OCI-LY1 (cell line): ENCODE measurements around the gene DRD1.

ENCODE experiments used
- H2AFZ ChIP-seq: fragments of 200-600 bp; sonication (generic), shearing (Covaris generic); 2 replicates; pipeline ENCODE4 v1.6.0; 2014; ENCODE audit warnings: antibody characterized with exemption, mild to moderate bottlenecking, low read length
- H3F3A ChIP-seq: fragments of 200-600 bp; sonication (generic), shearing (Covaris generic); 2 replicates; pipeline ENCODE4 v1.6.0; 2014; ENCODE audit warnings: mild to moderate bottlenecking, antibody characterized with exemption, low read length, moderate library complexity; ENCODE audit not compliant: insufficient read depth
- H3K27ac ChIP-seq: fragments of 200-600 bp; sonication (generic); 2 replicates; pipeline ENCODE4 v1.5.1; 2014; ENCODE audit warnings: low read length, mixed run types, mild to moderate bottlenecking, low read depth; ENCODE audit not compliant: poor library complexity, severe bottlenecking
- H3K27me3 ChIP-seq: fragments of 200-600 bp; sonication (generic); 2 replicates; pipeline ENCODE4 v1.6.0; 2014; ENCODE audit warnings: antibody characterized with exemption, mild to moderate bottlenecking, low read length, moderate library complexity; ENCODE audit not compliant: insufficient read depth
- H3K36me3 ChIP-seq: fragments of 200-600 bp; sonication (generic); 2 replicates; pipeline ENCODE4 v1.6.1; 2014; ENCODE audit warnings: mild to moderate bottlenecking, antibody characterized with exemption, low read length, moderate library complexity, mixed read lengths; ENCODE audit not compliant: insufficient read depth
- H3K4me1 ChIP-seq: fragments of 200-600 bp; sonication (generic); 2 replicates; pipeline ENCODE4 v1.5.1; 2014; ENCODE audit warnings: mild to moderate bottlenecking, low read length, moderate library complexity; ENCODE audit not compliant: insufficient read depth, severe bottlenecking
- H3K4me2 ChIP-seq: fragments of 200-600 bp; sonication (generic), shearing (Covaris generic); 2 replicates; pipeline ENCODE4 v1.6.1; 2014; ENCODE audit warnings: low read length
- H3K4me3 ChIP-seq: fragments of 200-600 bp; sonication (generic); 2 replicates; pipeline ENCODE4 v1.5.1; 2014; ENCODE audit warnings: low read length, low read depth, mild to moderate bottlenecking, mixed read lengths; ENCODE audit not compliant: poor library complexity, severe bottlenecking
- H3K79me2 ChIP-seq: fragments of 200-600 bp; shearing (Covaris generic); 2 replicates; pipeline ENCODE4 v1.6.1; 2016; ENCODE audit warnings: mixed run types, low read length, mixed read lengths; ENCODE audit not compliant: insufficient read depth
- H3K9ac ChIP-seq: fragments of 200-600 bp; sonication (generic), shearing (Covaris generic); 2 replicates; pipeline ENCODE4 v1.6.1; 2014; ENCODE audit warnings: mild to moderate bottlenecking, low read length, mixed read lengths
- H3K9me2 ChIP-seq: fragments of 200-600 bp; sonication (generic), shearing (Covaris generic); 2 replicates; pipeline ENCODE4 v1.6.1; 2014; ENCODE audit warnings: low read depth, mild to moderate bottlenecking, low read length, mixed read lengths
- H3K9me3 ChIP-seq: fragments of 200-600 bp; shearing (Covaris generic); 2 replicates; pipeline ENCODE4 v1.6.1; 2014; ENCODE audit warnings: low read length, mixed read lengths
- H4K20me1 ChIP-seq: fragments of 200-600 bp; sonication (generic), shearing (Covaris generic); 2 replicates; pipeline ENCODE4 v1.6.0; 2016; ENCODE audit warnings: mild to moderate bottlenecking, low read length; ENCODE audit not compliant: insufficient read depth
- EZH2 ChIP-seq: fragments of 200-600 bp; sonication (generic), shearing (Covaris generic); IDR thresholded peaks from 2 replicates; pipeline ENCODE4 v1.8.0; 2017; ENCODE audit warnings: borderline replicate concordance, mixed run types, mild to moderate bottlenecking, antibody characterized with exemption, low read length, moderate library complexity, mixed read lengths
- TF ChIP-seq, protein P1 (sequence below): fragments of 200-600 bp; sonication (generic), shearing (Covaris generic); IDR thresholded peaks from 2 replicates; pipeline ENCODE4 v1.5.1; 2017; ENCODE audit warnings: mild to moderate bottlenecking, antibody characterized with exemption, low read length, moderate library complexity, mixed read lengths

DRD1 gene

DNA sequence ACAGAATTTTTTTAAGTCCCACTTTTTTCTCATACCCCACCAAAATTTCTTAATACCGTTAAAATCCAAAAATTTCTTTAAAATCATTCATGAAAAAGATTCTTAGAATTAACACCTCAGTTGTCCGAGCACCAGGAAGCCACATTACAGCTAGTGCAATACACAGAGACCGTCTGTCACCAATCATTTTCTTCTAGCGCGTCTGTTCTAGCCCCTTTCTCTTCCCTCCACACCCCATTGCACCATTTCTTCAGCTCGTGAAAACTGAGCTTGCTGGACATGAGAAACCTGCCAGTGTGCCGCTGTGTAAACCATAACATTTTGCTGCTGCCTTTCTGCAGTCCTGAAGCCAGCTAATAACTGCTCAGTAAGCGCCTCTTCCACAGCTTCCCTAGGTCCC, 39.4 kb upstream of the DRD1 start:
- H3K9me3 ChIP-seq, result no peaks in the 10 kb centered on the region
- H3K36me3 ChIP-seq, result peaks cover 76% of the 10 kb centered on the region
- no peaks in the 10 kb centered on the region for H3F3A ChIP-seq
- H3K4me1 ChIP-seq, result peaks cover 18% of the 10 kb centered on the region
- no peaks in the 10 kb centered on the region for H4K20me1 ChIP-seq
- H3K4me2 ChIP-seq, result no peak overlapping the region
- no peaks in the 10 kb centered on the region for H3K9me2 ChIP-seq
- H2AFZ ChIP-seq, result no peak overlapping the region
- TF ChIP-seq, protein P1, sequence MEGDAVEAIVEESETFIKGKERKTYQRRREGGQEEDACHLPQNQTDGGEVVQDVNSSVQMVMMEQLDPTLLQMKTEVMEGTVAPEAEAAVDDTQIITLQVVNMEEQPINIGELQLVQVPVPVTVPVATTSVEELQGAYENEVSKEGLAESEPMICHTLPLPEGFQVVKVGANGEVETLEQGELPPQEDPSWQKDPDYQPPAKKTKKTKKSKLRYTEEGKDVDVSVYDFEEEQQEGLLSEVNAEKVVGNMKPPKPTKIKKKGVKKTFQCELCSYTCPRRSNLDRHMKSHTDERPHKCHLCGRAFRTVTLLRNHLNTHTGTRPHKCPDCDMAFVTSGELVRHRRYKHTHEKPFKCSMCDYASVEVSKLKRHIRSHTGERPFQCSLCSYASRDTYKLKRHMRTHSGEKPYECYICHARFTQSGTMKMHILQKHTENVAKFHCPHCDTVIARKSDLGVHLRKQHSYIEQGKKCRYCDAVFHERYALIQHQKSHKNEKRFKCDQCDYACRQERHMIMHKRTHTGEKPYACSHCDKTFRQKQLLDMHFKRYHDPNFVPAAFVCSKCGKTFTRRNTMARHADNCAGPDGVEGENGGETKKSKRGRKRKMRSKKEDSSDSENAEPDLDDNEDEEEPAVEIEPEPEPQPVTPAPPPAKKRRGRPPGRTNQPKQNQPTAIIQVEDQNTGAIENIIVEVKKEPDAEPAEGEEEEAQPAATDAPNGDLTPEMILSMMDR, result no peak
- no peak for TF ChIP-seq EZH2
- H3K9ac ChIP-seq, result no peak overlapping the region
- no peak overlapping the region for H3K27ac ChIP-seq
- peaks cover 92% of the 10 kb centered on the region for H3K79me2 ChIP-seq
- no peaks in the 10 kb centered on the region for H3K27me3 ChIP-seq
- H3K4me3 ChIP-seq, result no peak overlapping the region

DNA sequence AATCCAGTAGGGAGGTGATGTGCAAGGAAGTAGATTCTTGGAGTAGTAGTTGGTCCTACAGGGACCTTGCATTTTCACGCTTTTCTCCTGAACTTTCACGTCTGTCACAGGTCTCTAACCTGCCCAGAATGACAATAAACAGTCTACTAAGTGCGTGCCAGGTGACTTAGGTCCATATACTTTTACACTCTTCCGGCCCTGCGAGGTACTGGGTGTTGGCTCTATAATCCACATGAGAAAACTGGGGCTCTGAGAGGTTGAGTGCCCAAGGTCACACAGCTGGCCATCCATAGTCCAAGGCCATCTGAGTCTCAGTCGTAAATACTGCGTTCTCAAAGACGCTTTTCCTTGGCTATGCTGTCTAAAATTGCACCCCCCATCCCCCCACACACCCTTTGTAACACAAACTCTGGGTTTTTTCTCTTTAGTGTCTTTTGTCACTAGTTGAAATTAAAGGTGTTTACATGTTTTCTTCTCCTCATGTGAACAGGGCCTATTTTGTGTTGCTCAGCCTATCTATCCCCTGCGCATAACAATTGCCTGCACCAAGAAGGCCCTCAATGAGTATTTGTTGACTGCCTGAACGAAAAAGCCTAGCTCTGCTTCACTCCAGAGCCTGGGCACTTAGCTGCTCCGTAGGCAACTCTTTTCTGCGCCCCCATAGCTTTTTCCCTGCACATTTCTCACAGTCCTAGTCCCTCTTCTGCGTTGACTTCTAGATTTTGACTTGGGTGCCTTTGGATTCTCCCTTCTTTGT, 35.3 kb upstream of the DRD1 start:
- Histone ChIP-seq H3K9me3 (no peaks in the 10 kb centered on the region), H3F3A (no peaks in the 10 kb centered on the region), H3K36me3 (peaks cover 38% of the 10 kb centered on the region), H4K20me1 (no peaks in the 10 kb centered on the region), H3K4me2 (peak overlapping the region; percentile 77), H3K4me1 (peaks cover 23% of the 10 kb centered on the region), H3K27me3 (no peaks in the 10 kb centered on the region), H3K4me3 (peak overlapping the region; percentile 90), H3K9me2 (no peaks in the 10 kb centered on the region), H3K27ac (peak overlapping the region; percentile 67), H3K9ac (peak overlapping the region; percentile 88), H3K79me2 (peaks cover 53% of the 10 kb centered on the region), H2AFZ (no peak overlapping the region)
- TF ChIP-seq, protein P1, result no peak
- TF ChIP-seq EZH2, result no peak

DNA sequence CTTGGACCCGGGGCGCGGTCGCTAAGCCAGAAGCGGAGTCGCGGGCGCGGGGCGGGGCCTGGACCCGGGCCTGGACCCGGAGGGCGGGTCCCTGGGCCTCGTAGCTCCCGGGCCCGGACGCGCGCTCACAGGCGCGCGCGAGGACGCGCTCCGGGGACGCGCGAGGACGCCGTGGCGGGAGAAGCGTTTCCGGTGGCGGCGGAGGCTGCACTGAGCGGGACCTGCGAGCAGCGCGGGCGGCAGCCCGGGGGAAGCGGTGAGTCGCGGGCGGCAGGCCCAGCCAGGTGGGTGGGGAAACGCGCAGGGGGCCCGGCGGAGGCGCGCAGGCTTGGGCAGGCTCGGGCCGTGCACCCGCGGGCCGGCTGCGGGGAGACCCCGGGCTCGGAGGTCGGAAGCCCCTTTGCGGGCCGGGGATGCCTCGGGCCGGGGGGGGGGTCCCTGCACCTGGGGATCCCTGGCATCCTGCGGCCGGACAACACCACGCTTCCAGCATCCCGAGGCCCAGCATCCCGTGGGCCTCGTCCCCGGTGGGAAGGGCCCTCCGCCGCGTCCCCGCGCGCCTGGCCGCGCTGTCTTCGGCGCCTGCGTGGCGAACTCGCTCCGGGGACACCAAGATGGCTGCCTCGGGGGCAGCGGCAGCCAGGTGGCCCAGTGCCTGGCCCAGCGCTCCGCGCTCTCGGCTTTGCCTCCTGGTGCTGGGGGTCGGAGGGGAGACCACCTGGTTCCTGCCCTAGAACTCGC, 34.6 kb upstream of the DRD1 start, which contains the start of gene SFXN1:
TSS of gene SFXN1 (plus strand) at position 177 of the 741 bp plus-strand sequence. CDS start 13,544 bp downstream, outside the sequence.
- H3K36me3 ChIP-seq, result peaks cover 31% of the 10 kb centered on the region
- TF ChIP-seq, protein P1, result no peak
- no peak for TF ChIP-seq EZH2
- peaks cover 23% of the 10 kb centered on the region for H3K4me1 ChIP-seq
- no peaks in the 10 kb centered on the region for H4K20me1 ChIP-seq
- H2AFZ ChIP-seq, result peak within 1 kb of the TSS; percentile 90
- H3K27ac ChIP-seq, result peak within 1 kb of the TSS; percentile 67
- no peaks in the 10 kb centered on the region for H3K27me3 ChIP-seq
- no peaks in the 10 kb centered on the region for H3F3A ChIP-seq
- H3K79me2 ChIP-seq, result peaks cover 46% of the 10 kb centered on the region
- no peaks in the 10 kb centered on the region for H3K9me3 ChIP-seq
- peak within 1 kb of the TSS; percentile 88 for H3K9ac ChIP-seq
- H3K4me2 ChIP-seq, result peak within 1 kb of the TSS; percentile 77
- peak within 1 kb of the TSS; percentile 90 for H3K4me3 ChIP-seq
- H3K9me2 ChIP-seq, result no peaks in the 10 kb centered on the region
